ENCODE results near the gene PRR11. TPM values are rescaled to one million over a fixed set of nuclear protein-coding genes. Genes with fewer than 3 reads are reported as not detected.

Gene PRR11
- polyA plus RNA-seq (2011; rRNA removed) (15.0 and 20.2 TPM in 2 replicates), polyA minus RNA-seq (2011; rRNA and poly(A)+ RNA removed) (16.4 and 21.2 TPM in 2 replicates)

GRCh38 chr17:59155439-59156177 lies at the start of gene PRR11:
TSS of gene PRR11 (plus strand) at chr17:59155746. CDS start at chr17:59169753, 14,007 bp downstream.
- ChIA-PET POLR2A (interaction anchor here (0.9 to 2.1 kb wide), 4 partner anchors 49 to 525 kb away, joined by 3 to 12 read pairs (median 6); partner anchors contain the start of gene TRIM37), CTCF (interaction anchor here (0.9 kb wide), 1 partner anchor 11 kb away, joined by 4 read pairs; no protein-coding TSS in a partner anchor)
- Histone ChIP-seq H3K9me3 (ENCODE audit: control insufficient read depth, insufficient read depth, low read length) (no peaks in the 10 kb centered on the region), H3K27me3 (ENCODE audit: control insufficient read depth, insufficient read depth, low read length) (no peaks in the 10 kb centered on the region), H3K27ac (ENCODE audit: low read depth, low read length) (peak within 1 kb of the TSS; percentile 97), H3K4me3 (ENCODE audit: low read depth, low read length) (peak within 1 kb of the TSS; percentile 92)
- DNase-seq (ENCODE audit: low read depth, low spot score) = peak; percentile 100
- TF ChIP-seq, protein P1, sequence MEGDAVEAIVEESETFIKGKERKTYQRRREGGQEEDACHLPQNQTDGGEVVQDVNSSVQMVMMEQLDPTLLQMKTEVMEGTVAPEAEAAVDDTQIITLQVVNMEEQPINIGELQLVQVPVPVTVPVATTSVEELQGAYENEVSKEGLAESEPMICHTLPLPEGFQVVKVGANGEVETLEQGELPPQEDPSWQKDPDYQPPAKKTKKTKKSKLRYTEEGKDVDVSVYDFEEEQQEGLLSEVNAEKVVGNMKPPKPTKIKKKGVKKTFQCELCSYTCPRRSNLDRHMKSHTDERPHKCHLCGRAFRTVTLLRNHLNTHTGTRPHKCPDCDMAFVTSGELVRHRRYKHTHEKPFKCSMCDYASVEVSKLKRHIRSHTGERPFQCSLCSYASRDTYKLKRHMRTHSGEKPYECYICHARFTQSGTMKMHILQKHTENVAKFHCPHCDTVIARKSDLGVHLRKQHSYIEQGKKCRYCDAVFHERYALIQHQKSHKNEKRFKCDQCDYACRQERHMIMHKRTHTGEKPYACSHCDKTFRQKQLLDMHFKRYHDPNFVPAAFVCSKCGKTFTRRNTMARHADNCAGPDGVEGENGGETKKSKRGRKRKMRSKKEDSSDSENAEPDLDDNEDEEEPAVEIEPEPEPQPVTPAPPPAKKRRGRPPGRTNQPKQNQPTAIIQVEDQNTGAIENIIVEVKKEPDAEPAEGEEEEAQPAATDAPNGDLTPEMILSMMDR (IDR thresholded peaks at IDR 0.05; ENCODE audit: low read depth, low read length) = no peak

DNA sequence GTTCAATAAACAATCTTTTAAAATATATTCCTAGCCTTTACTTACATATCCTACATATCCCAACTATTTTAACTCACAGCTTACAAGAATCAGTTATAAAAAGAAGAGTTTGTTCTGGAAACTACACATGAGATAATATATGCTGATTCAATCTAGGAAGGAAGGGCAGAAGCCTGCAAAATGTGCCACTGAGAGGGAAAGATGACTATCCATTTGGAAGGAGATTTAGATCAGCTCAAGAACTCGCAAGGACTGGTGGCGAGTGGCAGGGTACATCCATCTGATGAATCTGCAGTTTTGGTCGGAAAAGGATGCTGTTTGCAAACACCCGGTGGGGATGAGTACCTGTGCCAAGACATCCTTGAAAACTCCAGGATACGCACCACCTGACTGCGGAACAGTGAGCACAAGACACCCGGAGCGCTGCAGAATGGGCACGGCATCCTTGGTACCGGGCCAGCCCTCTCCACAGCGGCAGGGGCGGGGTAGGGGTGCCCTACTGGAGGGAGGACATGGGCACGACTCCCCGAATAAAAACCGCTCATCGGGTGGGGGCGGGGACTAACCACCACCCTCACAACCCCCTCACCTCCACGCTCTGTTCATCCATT lies 49.6 kb upstream of the PRR11 start:
- peak overlapping the region; percentile 86 for H3K4me3 ChIP-seq (ENCODE audit: low read depth, low read length)
- POLR2A ChIA-PET = interaction anchor here (1.2 to 1.9 kb wide), 6 partner anchors 12 to 474 kb away, joined by 3 to 14 read pairs (median 4); partner anchors contain the start of genes PRR11 and SKA2

GRCh38 chr17:59106463-59107305 lies 48.9 kb upstream of the PRR11 start, which contains the start of gene TRIM37:
TSS of gene TRIM37 (minus strand) at chr17:59106880. CDS start at chr17:59106461, 419 bp downstream.
- DNase-seq (ENCODE audit: low read depth, low spot score) = peak; percentile 98
- TF ChIP-seq, protein P1 (IDR thresholded peaks at IDR 0.05; ENCODE audit: low read depth, low read length) = no peak; the same call in 1 of the 2 replicates
- H3K4me3 ChIP-seq (ENCODE audit: low read depth, low read length) = peak within 1 kb of the TSS; percentile 86
- peaks cover 4% of the 10 kb centered on the region; the same call in 1 of the 2 replicates for H3K9me3 ChIP-seq (ENCODE audit: control insufficient read depth, insufficient read depth, low read length)
- H3K27me3 ChIP-seq (ENCODE audit: control insufficient read depth, insufficient read depth, low read length) = no peaks in the 10 kb centered on the region
- H3K27ac ChIP-seq (ENCODE audit: low read depth, low read length) = peak within 1 kb of the TSS; percentile 96
- POLR2A ChIA-PET = interaction anchor here (0.6 to 1.9 kb wide), 8 partner anchors 12 to 475 kb away, joined by 3 to 14 read pairs (median 4); partner anchors contain the start of genes PRR11 and SKA2
- CTCF ChIA-PET = interaction anchor here (1.8 kb wide), 1 partner anchor 12 kb away, joined by 6 read pairs; no protein-coding TSS in a partner anchor

More for the DNA sequence above, 49.6 kb upstream of the PRR11 start:
- Histone ChIP-seq H3K27me3 (ENCODE audit: control insufficient read depth, insufficient read depth, low read length) (no peaks in the 10 kb centered on the region), H3K27ac (ENCODE audit: low read depth, low read length) (peak overlapping the region; percentile 96), H3K9me3 (ENCODE audit: control insufficient read depth, insufficient read depth, low read length) (peaks cover 4% of the 10 kb centered on the region; the same call in 1 of the 2 replicates)
- CTCF ChIA-PET = interaction anchor here (1.8 kb wide), 1 partner anchor 11 kb away, joined by 6 read pairs; no protein-coding TSS in a partner anchor
- no peak for DNase-seq (ENCODE audit: low read depth, low spot score)
- TF ChIP-seq, protein P1 (IDR thresholded peaks at IDR 0.05; ENCODE audit: low read depth, low read length) = no peak

- peaks cover 4% of the 10 kb centered on the region; the same call in 1 of the 2 replicates for H3K9me3 ChIP-seq (ENCODE audit: control insufficient read depth, insufficient read depth, low read length)
- no peak for DNase-seq (ENCODE audit: low read depth, low spot score)
- ChIA-PET CTCF (no interaction called here), POLR2A (interaction anchor here (0.6 to 1.9 kb wide), 7 partner anchors 13 to 475 kb away, joined by 3 to 14 read pairs (median 4); partner anchors contain the start of genes PRR11 and SKA2)
- H3K4me3 ChIP-seq (ENCODE audit: low read depth, low read length) = peak overlapping the region; percentile 86
- TF ChIP-seq, protein P1 (IDR thresholded peaks at IDR 0.05; ENCODE audit: low read depth, low read length) = no peak
- H3K27ac ChIP-seq (ENCODE audit: low read depth, low read length) = peak overlapping the region; percentile 77
- no peaks in the 10 kb centered on the region for H3K27me3 ChIP-seq (ENCODE audit: control insufficient read depth, insufficient read depth, low read length)
Measured at GRCh38 chr17:59107306-59107670, 48.3 kb upstream of the PRR11 start.
